GM12878 (cell line): ENCODE measurements around the gene RBPJ. TPM values are rescaled to one million over a fixed set of nuclear protein-coding genes. Genes with fewer than 3 reads are reported as not detected.

Experiments
- ATAC-seq: fragments of 200-7000 bp; cut with Tn5 transposase; 3 replicates; pipeline ENCODE4 v1.9.1; 2020; ENCODE audit warnings: mild to moderate bottlenecking, moderate library complexity
- BruUV-seq: library from RNA; stranded (reverse); fragments of 400-500 nt; replicated peaks from 2 replicates; lab custom pipeline; 2021; lab: Mats Ljungman, UMichigan
- CTCF ChIA-PET: fragments of 300-600 bp; sonication (Branson Sonifier 250); formaldehyde crosslinking; extraction: SDS; loops from one replicate; lab custom pipeline; 2021; ENCODE audit warnings: inconsistent platforms; lab: Yijun Ruan, JAX
- POLR2A ChIA-PET: fragments of 350-600 bp; formaldehyde crosslinking; extraction: SDS; loops from one replicate; lab custom pipeline; 2021; ENCODE audit warnings: inconsistent platforms; lab: Charles Lee
- RAD21 ChIA-PET: fragments of 300-600 bp; sonication (Branson Sonifier 250); formaldehyde crosslinking; loops from one replicate; lab custom pipeline; 2023; ENCODE audit warnings: antibody characterized with exemption; ENCODE audit not compliant: unreplicated experiment; lab: Charles Lee
- SMC1A ChIA-PET: fragments of 300-600 bp; sonication (Branson Sonifier 250); formaldehyde crosslinking; loops from one replicate; lab custom pipeline; 2023; ENCODE audit not compliant: unreplicated experiment, uncharacterized antibody; lab: Charles Lee
- DNase-seq: peaks from one replicate; pipeline ENCODE4 v3.0.0-alpha.2; 2011; ENCODE audit warnings: low read depth, low spot score
- FAIRE-seq: peaks from 3 replicates; lab custom pipeline; 2011; peaks lifted over from hg19 to GRCh38; lab: Jason Lieb, UNC
- H2AFZ ChIP-seq: 2 replicates; pipeline ENCODE4 v1.6.0; 2011; ENCODE audit warnings: low read depth, low read length, control low read depth; ENCODE audit not compliant: control insufficient read depth
- H3K27ac ChIP-seq: 2 replicates; pipeline ENCODE4 v1.5.1; 2011; ENCODE audit warnings: control low read depth; ENCODE audit not compliant: control insufficient read depth, insufficient read depth
- H3K27me3 ChIP-seq, 2 experiments: replicated peaks in 1 of 2; 2 replicates each; pipeline versions ENCODE4 v1.6.0 to v1.6.1; 2011; ENCODE audit warnings: low read length in 1 of 2; ENCODE audit not compliant: control insufficient read depth in 2 of 2, insufficient read depth in 2 of 2
- H3K36me3 ChIP-seq, 2 experiments: 2 replicates each; pipeline ENCODE4 v1.5.1; 2011; ENCODE audit warnings: low read length in 1 of 2; ENCODE audit not compliant: control insufficient read depth in 2 of 2, insufficient read depth in 2 of 2
- H3K4me1 ChIP-seq: 2 replicates; pipeline ENCODE4 v1.6.1; 2011; ENCODE audit warnings: mild to moderate bottlenecking, low read length, moderate library complexity, mixed read lengths; ENCODE audit not compliant: control insufficient read depth, insufficient read depth
- H3K4me2 ChIP-seq: 2 replicates; pipeline ENCODE4 v1.6.0; 2011; ENCODE audit warnings: control low read depth; ENCODE audit not compliant: control insufficient read depth, insufficient read depth
- H3K4me3 ChIP-seq: fragments of 200-600 bp; sonication (generic); 2 replicates; pipeline ENCODE4 v1.5.1; 2016
- H3K79me2 ChIP-seq: 2 replicates; pipeline ENCODE4 v1.6.0; 2011; ENCODE audit warnings: low read length; ENCODE audit not compliant: control insufficient read depth, insufficient read depth
- H3K9ac ChIP-seq: 2 replicates; pipeline ENCODE4 v1.8.0; 2011; ENCODE audit warnings: low read length, control low read depth, mixed read lengths; ENCODE audit not compliant: control insufficient read depth, insufficient read depth
- H3K9me3 ChIP-seq: replicated peaks from 3 replicates; pipeline ENCODE4 v1.5.1; 2011; ENCODE audit warnings: mild to moderate bottlenecking, low read length; ENCODE audit not compliant: control insufficient read depth, insufficient read depth
- H4K20me1 ChIP-seq: 2 replicates; pipeline ENCODE4 v1.6.0; 2011; ENCODE audit not compliant: control insufficient read depth, insufficient read depth
- BCLAF1 ChIP-seq: fragments of 450-650 bp; IDR thresholded peaks from 2 replicates; pipeline ENCODE4 v1.6.1; 2017; ENCODE audit warnings: antibody characterized with exemption, mild to moderate bottlenecking, moderate library complexity
- FOXK2 ChIP-seq: fragments of 450-650 bp; IDR thresholded peaks from 2 replicates; pipeline ENCODE4 v1.6.1; 2017; ENCODE audit warnings: mild to moderate bottlenecking, moderate library complexity
- FOXM1 ChIP-seq: IDR thresholded peaks from 2 replicates; pipeline ENCODE4 v1.6.1; 2012; ENCODE audit warnings: low read depth, mild to moderate bottlenecking, inconsistent platforms, low read length, moderate library complexity
- GABPA ChIP-seq: IDR thresholded peaks from 2 replicates; pipeline ENCODE4 v1.6.1; 2014; ENCODE audit warnings: antibody characterized with exemption, low read depth, mild to moderate bottlenecking, inconsistent platforms
- KAT2A ChIP-seq: conservative IDR thresholded peaks from 2 replicates; pipeline ENCODE4 v1.6.1; 2011; ENCODE audit warnings: low read depth, low read length; ENCODE audit not compliant: control insufficient read depth
- MTA3 ChIP-seq: IDR thresholded peaks from 2 replicates; pipeline ENCODE4 v1.6.1; 2012; ENCODE audit warnings: low read length, inconsistent platforms, borderline replicate concordance
- NR2C1 ChIP-seq: fragments of 450-650 bp; IDR thresholded peaks from 2 replicates; pipeline ENCODE4 v1.6.1; 2017; ENCODE audit warnings: antibody characterized with exemption, mild to moderate bottlenecking, moderate library complexity
- PAX5 ChIP-seq: IDR thresholded peaks from 2 replicates; pipeline ENCODE4 v1.6.1; 2011; ENCODE audit warnings: low read depth, low read length, borderline replicate concordance
- POLR2A ChIP-seq: IDR thresholded peaks from 2 replicates; pipeline ENCODE4 v1.6.1; 2011; ENCODE audit warnings: low read depth, mild to moderate bottlenecking, low read length
- POLR2AphosphoS2 ChIP-seq: IDR thresholded peaks from 2 replicates; pipeline ENCODE4 v1.6.1; 2011; ENCODE audit warnings: low read depth, mild to moderate bottlenecking, low read length, improper control_type of control experiment, moderate library complexity
- POU2F2 ChIP-seq: IDR thresholded peaks from 3 replicates; pipeline ENCODE4 v1.6.1; 2011; ENCODE audit warnings: low read depth, mild to moderate bottlenecking, low read length, borderline replicate concordance
- RCOR1 ChIP-seq: conservative IDR thresholded peaks from 2 replicates; pipeline ENCODE4 v1.6.1; 2012; ENCODE audit warnings: low read depth, low read length, improper control_type of control experiment
- RFX5 ChIP-seq: IDR thresholded peaks from 2 replicates; pipeline ENCODE4 v1.6.1; 2011; ENCODE audit warnings: low read depth, low read length, improper control_type of control experiment
- SP1 ChIP-seq: IDR thresholded peaks from one replicate; pipeline ENCODE4 v1.6.1; 2011; ENCODE audit warnings: low read depth, low read length
- SPI1 ChIP-seq: IDR thresholded peaks from 2 replicates; pipeline ENCODE4 v1.6.1; 2011; ENCODE audit warnings: low read depth, mild to moderate bottlenecking, low read length, moderate library complexity, borderline replicate concordance; ENCODE audit not compliant: insufficient read depth
- TCF12 ChIP-seq: IDR thresholded peaks from 2 replicates; pipeline ENCODE4 v1.6.1; 2011; ENCODE audit warnings: low read depth, mild to moderate bottlenecking, low read length
- YBX1 ChIP-seq: fragments of 450-650 bp; IDR thresholded peaks from 2 replicates; pipeline ENCODE4 v1.6.1; 2016; ENCODE audit warnings: antibody characterized with exemption
- WGBS: methylation state at CpG from one replicate; pipeline ENCODE4 v1.1.6; 2016; ENCODE audit warnings: low lambda C conversion rate; ENCODE audit not compliant: insufficient replicate concordance, insufficient coverage; ENCODE audit errors: missing lambda C conversion rate; 5-methylcytosine and 5-hydroxymethylcytosine counted together
- in situ Hi-C: fragments of 300-500 bp; cut with MboI; formaldehyde crosslinking; loops from 9 replicates; pipeline ENCODE4 v1.14.3; 2018; ENCODE audit warnings: mixed read lengths
- intact Hi-C: fragments of 100-400 bp; cut with micrococcal nuclease; formaldehyde crosslinking; loops from one replicate; pipeline ENCODE4 v1.14.2; 2022; ENCODE audit not compliant: unreplicated experiment
- polyA plus RNA-seq, 11 experiments: library from polyadenylated mRNA; depleted of rRNA in 4 of 11; unstranded in 6 of 11; stranded (reverse) in 5 of 11; fragments of >200 nt; fragmentation: Nextera tagmentation in 4 of 11; fragmentation: Illumina TruSeq in 1 of 11; extraction: Ambion mirVana in 4 of 11; extraction: Trizol in 1 of 11; gene quantifications; 1 replicate in 1 of 11; 2 replicates in 10 of 11; pipeline versions ENCODE4 v1.2.1 to v1.2.3, GENCODE V29; 2011 to 2016; ENCODE audit warnings: inconsistent platforms in 2 of 11, missing spikeins in 2 of 11, low read depth in 1 of 11
- total RNA-seq, 4 experiments: library from RNA; depleted of rRNA in 3 of 4; stranded (reverse); fragments of >200 nt in 3 of 4; fragmentation: Illumina TruSeq in 1 of 4; extraction: Trizol in 1 of 4; gene quantifications; 2 replicates each; pipeline versions ENCODE4 v1.2.1 to v1.2.3, GENCODE V29; 2013 to 2021
- TF ChIP-seq, protein P1 (sequence below): IDR thresholded peaks from 2 replicates; pipeline ENCODE4 v1.6.1; 2011; ENCODE audit warnings: low read depth, low read length, improper control_type of control experiment, borderline replicate concordance
- TF ChIP-seq, protein P2 (sequence below): fragments of 450-650 bp; IDR thresholded peaks from 2 replicates; pipeline ENCODE4 v1.6.1; 2017; ENCODE audit warnings: low read depth, mild to moderate bottlenecking, moderate library complexity

RBPJ gene
- total and polyA plus RNA-seq, 10 of the 15 experiments (the other 5 are each of a cell fraction or from before 2014, with no cell fraction given) = 24.5 to 87.6 (median 41.6) TPM

GRCh38 chr4:26279446-26279845 lies 41.4 kb upstream of the RBPJ start (continued):
- TF ChIP-seq, protein P1, sequence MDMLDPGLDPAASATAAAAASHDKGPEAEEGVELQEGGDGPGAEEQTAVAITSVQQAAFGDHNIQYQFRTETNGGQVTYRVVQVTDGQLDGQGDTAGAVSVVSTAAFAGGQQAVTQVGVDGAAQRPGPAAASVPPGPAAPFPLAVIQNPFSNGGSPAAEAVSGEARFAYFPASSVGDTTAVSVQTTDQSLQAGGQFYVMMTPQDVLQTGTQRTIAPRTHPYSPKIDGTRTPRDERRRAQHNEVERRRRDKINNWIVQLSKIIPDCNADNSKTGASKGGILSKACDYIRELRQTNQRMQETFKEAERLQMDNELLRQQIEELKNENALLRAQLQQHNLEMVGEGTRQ = no peak
- TF ChIP-seq SP1 = no peak
- TF ChIP-seq PAX5 = no peak
- TF ChIP-seq MTA3 = no peak

GRCh38 chr4:26281881-26282280 lies 38.9 kb upstream of the RBPJ start:
- Histone ChIP-seq H3K79me2 (no peaks in the 10 kb centered on the region), H3K27ac (no peak overlapping the region), H3K9me3 (no peaks in the 10 kb centered on the region), H3K4me3 (no peak overlapping the region), H2AFZ (no peak overlapping the region)
- POLR2A ChIA-PET = interaction anchor here (0.9 kb wide), 1 partner anchor 90 kb away, joined by 3 read pairs; no protein-coding TSS in a partner anchor
- in situ Hi-C loops = no loop called here
- WGBS = 100% methylated on average over 1 of the region's 1 CpG
- ATAC-seq = no peak
- no peak for TF ChIP-seq POU2F2
- no peak for TF ChIP-seq FOXM1
- no peak for TF ChIP-seq SPI1
- TF ChIP-seq TCF12 = no peak
- TF ChIP-seq KAT2A = no peak
- no peak for TF ChIP-seq NR2C1
- TF ChIP-seq FOXK2 = no peak
- TF ChIP-seq GABPA = no peak
- TF ChIP-seq YBX1 = no peak
- TF ChIP-seq BCLAF1 = no peak
- no peak for TF ChIP-seq RCOR1
- no peak for TF ChIP-seq POLR2AphosphoS2
- no peak for TF ChIP-seq RFX5
- TF ChIP-seq, protein P2, sequence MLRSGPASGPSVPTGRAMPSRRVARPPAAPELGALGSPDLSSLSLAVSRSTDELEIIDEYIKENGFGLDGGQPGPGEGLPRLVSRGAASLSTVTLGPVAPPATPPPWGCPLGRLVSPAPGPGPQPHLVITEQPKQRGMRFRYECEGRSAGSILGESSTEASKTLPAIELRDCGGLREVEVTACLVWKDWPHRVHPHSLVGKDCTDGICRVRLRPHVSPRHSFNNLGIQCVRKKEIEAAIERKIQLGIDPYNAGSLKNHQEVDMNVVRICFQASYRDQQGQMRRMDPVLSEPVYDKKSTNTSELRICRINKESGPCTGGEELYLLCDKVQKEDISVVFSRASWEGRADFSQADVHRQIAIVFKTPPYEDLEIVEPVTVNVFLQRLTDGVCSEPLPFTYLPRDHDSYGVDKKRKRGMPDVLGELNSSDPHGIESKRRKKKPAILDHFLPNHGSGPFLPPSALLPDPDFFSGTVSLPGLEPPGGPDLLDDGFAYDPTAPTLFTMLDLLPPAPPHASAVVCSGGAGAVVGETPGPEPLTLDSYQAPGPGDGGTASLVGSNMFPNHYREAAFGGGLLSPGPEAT = no peak
- TF ChIP-seq POLR2A = no peak
- TF ChIP-seq, all 136 proteins: peak for 0
- FAIRE-seq (no peak), DNase-seq (no peak)
- Histone ChIP-seq H3K4me2 (no peak overlapping the region), H3K4me1 (no peaks in the 10 kb centered on the region), H3K36me3 (no peaks in the 10 kb centered on the region), H3K9ac (no peak overlapping the region), H4K20me1 (no peaks in the 10 kb centered on the region), H3K27me3 (no peaks in the 10 kb centered on the region)
- ChIA-PET RAD21 (interaction anchor here (0.7 to 1.6 kb wide), 3 partner anchors 43 to 207 kb away, joined by 3 to 5 read pairs (median 4); no protein-coding TSS in a partner anchor), SMC1A (interaction anchor here (0.9 to 1.3 kb wide), 2 partner anchors 8 to 28 kb away, joined by 3 to 4 read pairs; no protein-coding TSS in a partner anchor), CTCF (no interaction called here)
- intact Hi-C loops = no loop called here
- BruUV-seq = no TSS peak
